ENCODE results near the gene KCNQ2. TPM values are rescaled to one million over a fixed set of nuclear protein-coding genes. Genes with fewer than 3 reads are reported as not detected.

The KCNQ2 gene
- total and polyA plus RNA-seq, 8 donors: 0.03 to 2.2 (median 0.25) TPM; not detected in 5

GRCh38 chr20:63497946-63498935 lies 25.8 kb upstream of the KCNQ2 start:
- peak overlapping the region; percentile 44 to 56 (median 48) for H3K4me3 ChIP-seq
- peak; percentile 61 to 67 for DNase-seq
- H3K36me3 ChIP-seq: no peaks in the 10 kb centered on the region
- no peaks in the 10 kb centered on the region for H3K9me3 ChIP-seq
- intact Hi-C loops (cut with DNase I; ENCODE audit: low total_unique reads): no loop called here
- peak overlapping the region in 1 of 5 donors; percentile 24 for H3K27ac ChIP-seq
- H3K4me1 ChIP-seq: peaks cover 26 to 43% (median 41%) of the 10 kb centered on the region in 4 donors
- H3K27me3 ChIP-seq: peaks cover 11 to 89% (median 64%) of the 10 kb centered on the region in 3 donors
- 3 to 9% (median 5%) methylated on average over 18 to 58 of the region's 60 CpGs for WGBS, 5 donors
- no peak for TF ChIP-seq EP300 (IDR thresholded peaks at IDR 0.05)
- TF ChIP-seq, protein P1, sequence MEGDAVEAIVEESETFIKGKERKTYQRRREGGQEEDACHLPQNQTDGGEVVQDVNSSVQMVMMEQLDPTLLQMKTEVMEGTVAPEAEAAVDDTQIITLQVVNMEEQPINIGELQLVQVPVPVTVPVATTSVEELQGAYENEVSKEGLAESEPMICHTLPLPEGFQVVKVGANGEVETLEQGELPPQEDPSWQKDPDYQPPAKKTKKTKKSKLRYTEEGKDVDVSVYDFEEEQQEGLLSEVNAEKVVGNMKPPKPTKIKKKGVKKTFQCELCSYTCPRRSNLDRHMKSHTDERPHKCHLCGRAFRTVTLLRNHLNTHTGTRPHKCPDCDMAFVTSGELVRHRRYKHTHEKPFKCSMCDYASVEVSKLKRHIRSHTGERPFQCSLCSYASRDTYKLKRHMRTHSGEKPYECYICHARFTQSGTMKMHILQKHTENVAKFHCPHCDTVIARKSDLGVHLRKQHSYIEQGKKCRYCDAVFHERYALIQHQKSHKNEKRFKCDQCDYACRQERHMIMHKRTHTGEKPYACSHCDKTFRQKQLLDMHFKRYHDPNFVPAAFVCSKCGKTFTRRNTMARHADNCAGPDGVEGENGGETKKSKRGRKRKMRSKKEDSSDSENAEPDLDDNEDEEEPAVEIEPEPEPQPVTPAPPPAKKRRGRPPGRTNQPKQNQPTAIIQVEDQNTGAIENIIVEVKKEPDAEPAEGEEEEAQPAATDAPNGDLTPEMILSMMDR (IDR thresholded peaks at IDR 0.05): no peak
- TF ChIP-seq POLR2A (IDR thresholded peaks at IDR 0.05): no peak
- TF ChIP-seq POLR2AphosphoS5 (IDR thresholded peaks at IDR 0.05): no peak

DNA sequence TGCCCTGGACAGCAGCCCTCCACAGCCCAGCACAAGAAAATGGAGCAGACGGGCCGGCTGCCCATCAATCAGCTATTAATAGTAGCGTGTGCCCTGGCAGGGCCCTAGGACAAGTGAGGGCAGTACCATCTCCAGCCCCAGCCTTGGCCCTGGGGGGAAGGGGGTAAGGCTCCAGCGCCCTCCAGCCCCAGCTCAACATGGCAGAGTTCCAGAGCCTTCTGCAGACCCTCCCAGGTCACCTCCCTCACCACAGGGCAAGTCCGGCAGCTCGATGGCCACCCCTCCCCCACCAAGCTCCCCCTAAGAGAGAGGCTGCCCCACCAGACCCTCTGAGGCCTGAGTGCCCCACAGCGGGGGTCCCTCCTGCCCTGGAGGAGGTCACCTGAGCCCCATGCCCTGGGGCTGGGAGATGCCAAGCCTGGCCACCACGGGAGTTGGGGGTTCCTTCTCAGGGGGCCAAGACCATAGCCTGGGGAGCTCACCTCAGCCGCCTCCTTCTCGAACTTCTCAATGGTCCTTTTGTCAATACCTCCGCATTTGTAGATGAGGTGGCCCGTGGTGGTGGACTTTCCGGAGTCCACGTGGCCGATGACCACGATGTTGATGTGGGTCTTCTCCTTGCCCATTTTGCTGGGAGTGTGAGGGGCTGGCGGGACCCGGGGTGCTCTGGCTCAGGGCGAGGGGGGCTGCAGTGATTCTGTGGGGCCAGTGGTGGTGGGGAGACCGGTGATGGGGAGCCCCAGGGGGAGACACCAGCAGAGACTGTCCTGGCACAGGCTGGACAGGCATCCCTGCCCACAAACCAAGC lies 24.9 kb upstream of the KCNQ2 start:
- Histone ChIP-seq H3K27ac (no peak overlapping the region), H3K27me3 (peaks cover 11 to 80% (median 57%) of the 10 kb centered on the region in 3 donors)

GRCh38 chr20:63496596-63497120 lies 24.2 kb upstream of the KCNQ2 start:
- DNase-seq: no peak
- Histone ChIP-seq H3K36me3 (no peaks in the 10 kb centered on the region), H3K27me3 (peaks cover 11 to 74% (median 51%) of the 10 kb centered on the region in 3 donors), H3K4me3 (peak overlapping the region; percentile 32 to 43 (median 40)), H3K9me3 (no peaks in the 10 kb centered on the region), H3K27ac (peak overlapping the region in 1 of 5 donors; percentile 0), H3K4me1 (peaks cover 26 to 39% (median 37%) of the 10 kb centered on the region in 4 donors)
- 53 to 66% (median 61%) methylated on average over 8 to 16 of the region's 16 CpGs for WGBS, 5 donors
- intact Hi-C loops (cut with DNase I; ENCODE audit: low total_unique reads): no loop called here
- TF ChIP-seq, protein P1 (IDR thresholded peaks at IDR 0.05): no peak
- TF ChIP-seq EP300 (IDR thresholded peaks at IDR 0.05) (no peak), POLR2AphosphoS5 (IDR thresholded peaks at IDR 0.05) (no peak), POLR2A (IDR thresholded peaks at IDR 0.05) (no peak)

More for the DNA sequence above, 24.9 kb upstream of the KCNQ2 start:
- TF ChIP-seq EP300 (IDR thresholded peaks at IDR 0.05): no peak
- TF ChIP-seq, protein P1 (IDR thresholded peaks at IDR 0.05): no peak
- TF ChIP-seq POLR2AphosphoS5 (IDR thresholded peaks at IDR 0.05): no peak
- TF ChIP-seq POLR2A (IDR thresholded peaks at IDR 0.05): no peak
- Histone ChIP-seq H3K9me3 (no peaks in the 10 kb centered on the region), H3K4me1 (peaks cover 26 to 43% (median 41%) of the 10 kb centered on the region in 4 donors), H3K36me3 (no peaks in the 10 kb centered on the region), H3K4me3 (peak overlapping the region in 2 of 4 donors; percentile 50 to 56)
- DNase-seq: no peak
- WGBS, 5 donors: 52 to 65% (median 64%) methylated on average over 15 to 20 of the region's 20 CpGs
- intact Hi-C loops (cut with DNase I; ENCODE audit: low total_unique reads): no loop called here

Measured in stomach (tissue), 9 donors.